GM10266 (cell line): Measurements from ENCODE around the gene KCNJ11.

Experiments used
- DNase-seq: peaks from one replicate; pipeline ENCODE4 v3.0.0; 2012; ENCODE audit errors: extremely low spot score
- CTCF ChIP-seq: IDR thresholded peaks from 2 replicates; pipeline ENCODE4 v1.5.1; 2012; ENCODE audit warnings: mild to moderate bottlenecking, low read depth; ENCODE audit not compliant: control insufficient read depth, insufficient read depth; ENCODE audit errors: missing control alignments

KCNJ11 gene

GRCh38 chr11:17401841-17402240 lies 13.4 kb upstream of the KCNJ11 start:
- no peak for TF ChIP-seq CTCF
- DNase-seq: no peak

- no peak for TF ChIP-seq CTCF
- no peak for DNase-seq
These were observed 12.9 kb upstream of the KCNJ11 start for GRCh38 chr11:17401316-17401715.

- TF ChIP-seq CTCF: no peak
- DNase-seq: peak; percentile 39
These were observed 11.8 kb upstream of the KCNJ11 start for GRCh38 chr11:17400048-17400775.

GRCh38 chr11:17399236-17399635 lies 10.8 kb upstream of the KCNJ11 start:
- no peak for DNase-seq
- no peak for TF ChIP-seq CTCF

GRCh38 chr11:17397311-17398002 lies 9.0 kb upstream of the KCNJ11 start:
- DNase-seq: no peak
- no peak for TF ChIP-seq CTCF

- no peak for TF ChIP-seq CTCF
- DNase-seq: no peak
These were observed 8.3 kb upstream of the KCNJ11 start for GRCh38 chr11:17396598-17397310.

- DNase-seq: no peak
- TF ChIP-seq CTCF: no peak
These were observed 7.5 kb upstream of the KCNJ11 start for GRCh38 chr11:17395978-17396377.
